ENCODE measurements around the gene CASZ1. TPM values are rescaled to one million over a fixed set of nuclear protein-coding genes. Genes with fewer than 3 reads are reported as not detected.

Gene CASZ1
- total RNA-seq, 1 donor from 2014 or later: 0.62 TPM

DNA sequence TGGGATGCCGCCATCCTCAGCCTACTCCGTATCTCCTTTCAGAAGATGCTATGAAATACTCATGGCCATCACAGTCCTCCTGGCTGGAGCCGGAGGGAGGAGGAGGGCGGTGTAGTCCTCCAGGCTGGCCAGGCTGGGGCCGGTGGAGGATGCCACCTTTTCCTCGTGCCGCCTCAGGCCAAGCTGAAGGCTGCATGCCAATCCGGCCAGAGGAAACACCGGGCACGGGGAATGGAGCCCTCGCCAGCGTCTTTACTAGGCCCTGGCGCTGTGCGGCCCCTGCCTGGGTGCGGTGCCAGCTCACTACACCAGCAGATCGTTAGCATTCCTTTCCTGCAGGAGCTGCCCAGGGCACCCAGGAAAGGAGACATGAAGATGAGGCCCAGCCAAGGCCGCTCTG is 70.1 kb downstream of the CASZ1 start:
- no peak for DNase-seq

DNA sequence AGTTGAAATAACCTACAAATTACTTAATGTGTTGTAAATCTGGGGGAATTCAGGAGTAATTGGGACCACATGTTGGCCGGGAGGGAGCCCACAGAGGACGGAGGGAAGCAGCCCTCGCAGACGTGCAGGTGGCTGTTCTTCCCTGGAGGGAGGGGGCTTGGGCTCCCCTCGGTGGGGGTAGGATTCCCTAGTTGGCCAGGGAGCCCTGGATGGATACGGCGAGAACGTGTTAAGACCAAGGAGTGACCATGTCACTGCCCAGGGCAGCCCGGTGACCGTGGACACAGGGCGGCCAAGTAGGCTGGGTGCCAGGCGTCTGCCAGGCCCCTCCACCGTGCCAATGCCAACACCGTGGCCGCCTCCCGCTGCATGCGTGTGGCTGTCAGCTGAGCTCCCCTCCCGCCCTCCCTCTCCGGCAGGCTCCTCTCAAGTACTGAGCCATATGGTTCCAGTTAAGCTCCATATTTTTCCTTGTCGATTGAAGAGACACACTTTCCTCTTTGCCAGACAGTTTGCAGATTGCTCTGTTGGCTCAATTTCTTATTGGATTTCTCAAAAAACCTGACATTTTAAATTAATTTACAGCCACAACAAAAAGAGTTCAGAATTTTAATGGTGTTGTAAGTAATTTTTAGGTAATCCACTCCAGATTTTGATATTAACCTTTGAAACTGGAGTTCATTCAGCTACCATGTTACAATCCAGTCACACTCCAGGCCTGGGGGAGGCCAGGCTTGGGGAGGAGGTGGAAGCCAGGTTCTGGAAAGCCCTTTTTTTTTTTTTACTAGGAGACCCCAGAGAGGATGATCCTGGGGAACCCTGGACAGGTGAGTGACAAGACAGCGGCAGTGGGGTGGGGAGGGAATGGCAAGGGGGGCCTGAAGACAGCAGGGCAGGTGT is 71.2 kb downstream of the CASZ1 start:
- DNase-seq: no peak

DNA sequence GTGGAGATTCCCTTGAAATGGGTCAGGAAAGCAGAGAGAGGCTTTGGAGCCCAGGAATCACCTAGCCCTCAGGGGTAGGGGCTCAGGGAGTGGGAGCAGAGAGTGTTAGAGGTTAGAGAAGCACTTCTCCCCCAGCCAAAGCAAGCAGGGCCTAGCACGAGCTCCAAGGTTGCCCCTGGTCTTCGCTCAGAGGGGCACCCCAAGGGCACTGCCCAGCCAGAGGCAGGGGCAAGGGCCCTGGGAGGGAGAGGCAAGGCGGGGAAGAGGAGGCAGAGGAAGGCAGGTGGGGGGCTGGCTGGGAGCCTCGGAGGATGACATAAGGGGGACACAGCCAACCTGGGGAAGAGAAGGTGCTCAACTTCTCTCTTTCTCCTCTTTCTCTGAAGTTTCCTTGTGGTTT is 71.9 kb downstream of the CASZ1 start:
- DNase-seq: no peak

DNA sequence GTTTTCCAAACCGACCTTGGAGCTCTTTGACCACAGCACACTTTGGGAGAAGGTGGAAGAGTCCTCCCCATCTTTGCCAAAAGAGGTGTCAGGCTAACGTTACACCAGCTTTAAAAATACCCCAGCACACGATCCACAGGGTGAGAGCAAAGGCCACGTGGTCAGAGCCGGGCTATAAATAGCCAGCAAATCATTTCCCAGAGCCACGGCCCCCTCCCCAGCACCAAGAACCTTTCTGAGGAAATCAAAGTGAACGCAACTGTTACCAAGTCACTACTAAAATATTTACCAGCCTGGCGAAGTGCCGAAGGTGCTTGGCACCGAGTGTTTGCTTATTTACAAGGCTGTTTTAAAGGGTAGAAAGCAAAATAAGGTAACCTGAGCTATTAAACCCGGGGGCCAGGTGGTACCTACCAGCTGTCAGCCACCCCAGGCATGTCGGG is 72.4 kb downstream of the CASZ1 start:
- no peak for DNase-seq

DNA sequence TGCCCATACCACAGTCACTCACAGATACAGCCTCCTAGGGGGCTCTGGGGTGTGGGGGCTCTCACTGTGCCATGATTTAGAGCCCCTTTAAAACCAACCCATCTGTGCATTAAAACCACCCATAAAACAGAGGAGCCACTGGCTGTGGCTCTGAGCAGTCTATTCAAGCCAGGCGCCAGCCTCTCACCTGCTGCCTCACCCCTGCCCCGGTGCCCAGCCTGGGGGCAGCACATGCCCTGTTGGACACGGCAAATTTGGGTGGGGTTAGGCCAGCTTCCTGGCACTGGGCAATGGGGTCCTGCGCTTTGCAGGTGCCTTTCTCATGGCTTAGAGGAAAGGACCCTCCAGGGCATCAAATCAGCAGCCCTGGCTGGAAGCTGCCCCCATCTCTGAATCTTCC is 73.1 kb downstream of the CASZ1 start:
- DNase-seq: no peak

DNA sequence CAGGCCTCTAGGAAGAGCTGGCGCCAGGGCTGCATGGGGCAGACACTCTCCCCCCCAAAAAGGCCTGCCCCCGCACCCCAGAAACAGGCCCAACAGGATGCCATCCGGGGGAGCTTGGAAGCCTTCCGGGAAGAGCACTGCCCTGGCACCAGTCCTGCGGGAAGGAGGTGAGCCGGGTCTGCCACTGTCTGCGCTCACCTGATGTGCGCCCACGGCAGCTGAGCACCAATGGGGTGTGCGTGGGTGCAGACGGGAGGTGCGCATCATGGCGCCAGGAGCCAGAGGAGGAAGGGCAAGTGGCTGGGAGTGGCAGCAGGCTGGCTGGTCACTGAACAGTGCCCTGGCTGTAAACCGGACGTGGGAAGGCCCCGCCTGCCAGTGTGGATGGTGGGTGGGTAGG is 73.6 kb downstream of the CASZ1 start:
- no peak for DNase-seq

DNA sequence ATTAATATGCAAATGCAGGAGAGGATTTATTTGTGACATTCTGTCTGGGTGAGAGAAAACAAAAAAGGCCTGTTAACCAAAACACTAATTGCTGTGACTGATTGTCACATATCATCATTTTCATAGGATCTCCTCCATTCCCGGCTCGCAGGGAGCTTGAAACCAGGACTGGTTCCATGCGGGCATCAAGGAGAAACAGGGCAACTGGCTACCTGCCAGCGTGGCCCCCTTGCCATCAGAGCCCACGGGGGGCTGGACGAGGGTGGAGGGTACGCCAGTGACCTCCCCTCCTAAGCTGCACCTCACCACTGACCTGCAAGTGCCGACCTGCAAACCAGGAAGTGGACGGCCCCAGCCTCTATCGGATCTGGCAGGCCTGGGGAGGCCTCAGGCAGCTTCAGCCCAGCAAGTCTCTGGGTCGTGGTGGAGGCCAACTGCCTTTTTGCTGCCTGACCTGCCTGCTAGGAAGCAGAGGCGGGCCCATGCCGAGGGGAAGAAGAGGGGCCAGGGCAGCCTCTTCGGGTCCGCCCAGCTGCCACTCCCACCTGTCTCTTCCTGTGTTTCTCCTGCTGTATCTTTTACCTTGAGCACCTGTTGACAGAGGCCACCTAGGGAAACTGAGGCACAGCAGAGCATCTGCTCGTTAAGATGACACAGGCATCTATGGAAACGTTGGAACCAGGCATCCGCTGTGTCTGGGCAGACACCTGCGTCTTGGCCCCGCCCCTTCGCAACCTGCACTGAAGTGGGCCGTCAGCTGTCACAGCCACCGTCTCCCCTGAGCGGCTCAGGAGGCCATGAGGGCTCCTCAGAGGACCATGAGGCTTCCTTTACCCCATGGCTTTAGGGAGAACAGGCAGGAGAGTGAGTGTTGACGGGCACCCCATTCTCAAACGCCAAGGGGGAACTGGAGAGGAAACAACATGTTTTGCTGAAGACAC is 74.8 kb downstream of the CASZ1 start:
- no peak for DNase-seq

DNA sequence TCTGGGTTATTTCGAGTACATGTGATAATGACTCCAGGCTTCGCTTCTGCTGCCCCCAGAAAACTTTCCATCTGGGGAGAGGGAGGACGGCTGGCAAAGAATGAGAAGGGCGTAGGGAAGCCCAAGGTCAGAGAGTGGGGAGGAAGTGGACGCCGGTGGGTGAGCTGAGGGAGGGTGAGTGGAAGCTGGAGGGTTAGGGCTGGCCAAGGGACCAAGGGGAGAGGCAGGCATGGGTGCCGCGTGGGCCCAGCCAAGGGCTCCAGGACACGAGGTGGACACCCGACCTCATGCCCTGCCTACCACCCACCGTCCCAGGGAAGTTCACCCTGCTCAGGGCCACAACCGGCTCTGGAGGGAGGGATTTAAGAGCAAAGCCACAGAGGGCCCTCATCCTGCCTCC is 75.8 kb downstream of the CASZ1 start:
- DNase-seq: no peak

DNA sequence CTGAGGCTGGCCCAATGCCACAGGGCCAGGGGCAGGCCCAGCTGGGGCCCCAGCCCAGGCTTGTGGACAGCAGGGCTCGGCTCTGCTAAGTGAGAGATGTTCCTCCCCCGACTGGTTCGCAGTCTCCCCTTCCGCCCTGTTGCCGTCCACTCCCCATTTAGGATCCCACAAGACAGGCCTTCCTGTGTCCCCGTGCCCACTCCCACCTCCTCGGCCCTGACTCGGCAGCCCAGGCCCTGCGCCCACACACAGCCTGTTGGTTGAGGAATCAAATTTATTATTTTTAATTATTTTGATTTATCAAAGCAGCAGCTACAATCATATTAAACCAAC is 78.4 kb downstream of the CASZ1 start:
- DNase-seq: no peak

DNA sequence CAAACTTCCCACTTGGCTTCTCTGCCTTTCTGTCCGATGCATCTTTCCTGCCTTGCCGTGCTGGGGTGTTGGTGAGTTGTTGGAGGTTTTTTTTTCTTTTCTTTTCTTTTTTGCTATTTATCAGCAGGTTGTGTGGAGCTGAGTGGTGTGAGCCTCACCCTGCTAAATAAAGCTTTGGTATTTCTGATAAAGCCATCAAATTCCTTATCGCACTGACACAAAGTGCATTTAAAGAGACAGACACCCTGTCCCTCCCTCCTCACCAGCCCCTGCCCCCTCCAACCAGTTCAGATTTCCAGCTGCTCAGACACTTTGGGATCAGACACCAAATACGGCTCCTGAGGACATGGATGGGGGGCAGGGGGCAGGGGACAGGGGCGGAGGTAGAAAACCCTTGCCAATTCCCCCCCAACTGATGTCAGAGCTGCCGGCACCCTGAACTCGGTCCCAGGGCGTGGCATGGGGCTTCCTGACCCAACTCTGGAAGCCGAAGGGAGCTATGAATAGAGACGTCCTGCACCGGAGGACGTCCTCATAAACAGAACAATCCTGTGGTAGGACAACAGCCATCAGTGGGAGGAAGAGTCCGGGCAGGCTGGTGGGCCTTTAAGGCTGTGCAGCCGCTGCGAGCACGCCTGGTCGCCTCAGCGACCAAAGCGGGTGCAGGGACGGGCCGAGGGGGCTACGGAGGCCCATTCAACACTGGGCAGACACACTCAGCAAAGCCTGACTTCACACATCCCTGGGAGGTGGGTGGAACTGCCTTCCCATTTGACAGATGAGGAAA is 79.0 kb downstream of the CASZ1 start:
- no peak for DNase-seq

DNA sequence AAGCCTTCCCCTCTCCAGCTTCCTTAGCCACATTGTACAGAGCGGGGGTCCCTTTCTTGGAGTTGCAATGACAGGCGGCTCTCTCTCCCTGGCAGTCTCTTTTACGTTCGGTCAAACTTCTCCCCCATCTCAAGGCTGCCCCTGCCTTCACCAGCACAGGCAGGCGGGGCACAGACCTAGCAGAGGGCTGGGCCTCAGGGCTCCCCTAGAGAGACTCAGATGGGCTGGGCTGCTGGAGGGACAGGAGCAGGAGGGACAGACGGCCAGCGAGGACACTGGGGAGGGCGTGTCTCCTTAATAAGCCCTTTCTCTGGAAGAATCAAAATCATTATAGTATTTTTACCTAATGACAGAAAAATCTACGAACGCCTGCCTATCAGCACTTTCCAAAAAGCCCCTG is 79.6 kb downstream of the CASZ1 start:
- DNase-seq: no peak

DNA sequence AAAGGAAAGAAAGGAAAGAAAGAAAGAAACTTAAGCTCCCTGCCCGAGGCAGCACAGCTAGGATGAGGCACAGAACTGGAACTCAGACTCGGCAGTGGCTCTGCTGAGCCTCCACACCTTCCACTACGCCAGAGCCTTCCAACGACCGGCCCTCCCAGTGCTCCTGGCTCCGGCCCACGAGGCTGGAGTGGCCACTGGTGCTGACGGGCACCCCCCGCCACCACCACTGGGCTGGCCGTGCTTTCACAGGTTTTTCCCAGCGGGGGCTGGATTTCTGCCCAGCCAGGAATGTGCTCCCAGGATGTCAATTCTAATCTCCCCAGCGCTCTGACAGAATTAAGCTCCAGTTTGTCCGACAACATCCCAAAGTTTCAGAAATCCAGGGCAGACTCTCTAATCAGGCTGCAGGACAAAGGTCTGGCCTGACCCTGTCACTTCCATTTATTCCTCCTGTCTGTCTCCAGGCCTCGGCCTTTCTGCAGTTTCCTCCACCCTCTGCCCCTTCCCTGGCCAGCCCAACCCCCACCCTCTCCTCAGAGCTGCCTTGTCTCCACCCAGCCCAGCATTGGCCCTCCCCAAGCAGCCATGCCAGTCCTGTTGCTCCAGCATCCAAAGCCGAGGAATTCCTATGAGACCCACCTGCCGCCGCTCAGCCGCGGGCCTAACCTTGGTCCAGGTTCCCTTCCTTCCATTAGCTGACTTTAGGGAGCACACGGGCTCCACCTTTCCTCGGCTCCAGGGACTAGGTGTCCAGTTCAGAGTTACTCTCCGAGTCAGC is 81.9 kb downstream of the CASZ1 start:
- no peak for DNase-seq

DNA sequence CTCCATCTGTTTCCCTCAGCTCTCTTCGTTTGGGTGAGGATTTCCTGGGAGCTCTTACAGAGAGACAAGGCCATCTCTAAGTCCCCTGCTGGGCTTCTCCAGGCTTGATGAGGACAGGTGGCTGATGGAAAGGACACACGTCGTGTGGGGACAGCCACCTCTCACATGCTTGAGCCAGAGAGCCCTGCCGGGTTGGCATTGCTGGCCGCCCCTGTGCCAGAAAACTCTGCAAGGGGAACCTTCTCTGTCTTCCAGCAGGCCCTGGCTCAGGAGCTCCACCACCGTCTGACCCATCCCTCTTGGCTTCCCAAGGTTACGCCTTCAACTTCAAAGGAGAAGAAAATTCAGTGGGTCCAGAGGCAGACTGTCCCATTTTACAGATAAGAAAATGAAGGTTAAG is 82.8 kb downstream of the CASZ1 start:
- DNase-seq: no peak

DNA sequence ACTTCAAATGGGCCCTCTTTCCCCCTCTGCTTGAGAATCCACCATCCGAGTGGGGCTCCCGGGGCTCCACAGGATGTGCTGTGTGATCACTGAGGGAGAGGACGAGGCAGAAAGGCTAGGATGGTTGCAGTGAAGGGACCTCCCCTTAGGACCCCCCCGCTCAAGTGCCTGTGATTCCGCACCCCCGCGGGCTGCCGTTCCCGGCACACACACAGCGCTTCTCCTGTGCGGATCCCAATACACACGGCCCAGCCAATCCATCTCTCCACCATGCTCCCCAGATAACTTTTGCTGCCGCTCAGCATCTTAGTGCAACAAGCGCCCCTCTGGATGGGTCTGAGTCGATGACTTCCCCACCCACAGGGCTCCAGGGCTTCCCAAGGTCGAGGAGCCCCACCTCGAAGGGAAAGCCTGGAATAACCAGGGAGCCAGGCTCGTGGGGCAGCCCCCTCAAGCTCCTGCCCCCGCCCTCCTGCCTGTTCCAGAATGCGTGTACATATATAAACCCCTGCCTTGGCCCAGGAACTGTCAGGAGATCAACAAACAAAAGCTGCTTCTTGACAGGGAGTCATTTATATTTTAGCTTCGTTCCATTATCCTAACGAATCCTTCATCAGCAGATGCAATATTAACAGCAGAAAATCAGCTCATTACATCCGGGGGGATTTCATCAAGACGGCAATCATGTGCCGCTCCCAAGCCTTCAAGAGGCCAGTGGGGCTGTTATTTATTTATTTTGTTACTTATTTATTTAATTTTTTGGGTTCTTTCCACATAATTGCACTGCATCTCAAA is 83.7 kb downstream of the CASZ1 start:
- no peak for DNase-seq

DNA sequence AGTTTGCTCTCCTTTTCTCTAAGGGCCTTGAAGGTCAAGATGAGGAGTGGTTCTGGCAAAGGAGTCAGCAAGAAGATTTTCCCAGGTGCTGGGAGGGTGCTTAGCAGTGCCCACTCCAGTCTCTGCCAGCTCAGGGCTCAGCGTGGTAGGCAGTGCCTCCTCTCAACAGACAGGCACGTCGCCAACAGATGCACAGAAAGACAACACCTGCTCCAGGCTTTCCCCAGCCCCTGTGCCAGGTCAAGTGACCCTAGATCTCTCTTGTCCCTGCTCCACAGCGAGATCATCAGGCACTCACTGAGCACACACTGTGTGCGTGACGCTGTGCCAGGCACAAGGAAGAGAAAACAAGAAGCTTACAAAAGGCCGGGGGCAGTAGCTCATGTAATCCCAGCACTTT is 86.0 kb downstream of the CASZ1 start:
- no peak for DNase-seq

DNA sequence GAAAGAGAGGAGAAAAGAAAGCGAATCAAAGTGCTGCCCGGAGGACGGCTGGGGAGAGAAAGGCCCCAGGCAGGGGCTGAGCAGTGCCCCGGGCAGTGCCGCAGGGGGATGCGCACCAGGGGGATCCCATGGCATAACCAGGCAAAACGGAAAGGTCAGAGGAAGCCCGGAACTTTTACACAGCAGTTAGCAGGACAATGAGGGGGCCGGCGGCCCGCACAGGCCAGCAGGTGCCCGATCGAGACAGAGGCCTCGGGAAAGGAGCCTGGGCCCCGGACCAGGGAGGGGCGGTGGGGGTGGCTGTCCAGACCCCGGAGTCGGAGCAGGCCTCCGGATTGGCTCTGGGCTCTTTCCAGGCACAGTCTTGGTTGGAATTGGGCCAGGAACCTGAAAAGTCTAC is 86.8 kb downstream of the CASZ1 start:
- DNase-seq: no peak

DNA sequence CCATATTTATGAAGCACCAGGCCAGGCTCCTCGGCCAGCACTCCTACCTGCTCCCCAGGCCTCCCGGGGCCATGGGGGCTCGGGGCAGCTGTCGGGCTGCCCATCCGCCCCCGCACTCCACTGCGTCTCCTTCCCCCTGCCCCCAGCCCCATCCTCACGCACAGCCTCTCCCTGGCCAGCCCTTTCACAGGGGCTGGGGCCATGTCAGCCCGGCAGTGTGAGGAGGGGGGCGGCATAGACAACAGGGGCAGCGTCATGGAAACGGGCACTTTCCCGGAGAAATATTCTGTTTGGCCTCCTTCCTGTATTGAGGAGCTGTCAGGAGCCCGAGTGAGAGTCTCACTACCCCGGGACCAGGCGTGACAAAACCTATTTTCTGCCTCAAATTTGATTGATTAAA is 87.3 kb downstream of the CASZ1 start:
- no peak for DNase-seq

DNA sequence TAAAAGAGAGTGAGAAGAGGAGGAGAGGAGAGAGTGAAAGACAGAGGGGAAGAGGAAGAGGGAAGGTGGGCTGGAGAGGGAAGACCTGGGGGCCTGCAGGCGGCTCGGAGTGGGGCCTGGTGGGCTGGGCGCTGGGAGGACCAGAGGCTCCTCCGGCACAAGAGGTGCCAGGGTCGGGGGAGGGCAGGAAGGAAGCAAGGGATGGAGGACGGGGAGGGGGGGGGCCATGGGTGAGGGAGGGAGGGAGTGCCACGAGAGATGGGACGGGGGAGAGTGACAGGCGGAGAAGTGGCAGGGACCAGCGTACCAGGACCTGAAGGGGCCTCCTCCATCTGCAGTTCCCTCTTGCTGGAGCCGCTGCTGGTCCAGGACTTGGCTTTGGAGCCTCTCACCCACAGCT is 87.7 kb downstream of the CASZ1 start:
- no peak for DNase-seq

DNA sequence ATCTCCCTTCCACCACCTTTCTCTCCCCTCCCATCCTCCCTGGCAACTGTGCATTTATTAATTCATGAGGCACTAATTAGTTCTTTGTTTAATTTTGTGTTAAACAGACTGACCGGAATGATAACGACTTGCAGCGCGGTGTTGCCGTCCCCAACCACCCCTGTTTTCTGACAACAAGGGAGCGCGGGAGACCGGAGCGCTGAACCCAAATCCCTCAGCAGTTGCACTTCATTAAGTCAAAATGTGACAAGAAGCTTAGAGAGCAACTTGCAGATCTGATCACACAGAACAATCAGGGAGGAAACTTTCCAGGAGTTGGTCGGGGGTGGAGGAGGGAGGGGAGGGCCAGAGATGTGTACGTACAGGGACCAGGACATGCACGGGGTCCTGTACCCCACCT is 89.2 kb downstream of the CASZ1 start:
- DNase-seq: no peak

DNA sequence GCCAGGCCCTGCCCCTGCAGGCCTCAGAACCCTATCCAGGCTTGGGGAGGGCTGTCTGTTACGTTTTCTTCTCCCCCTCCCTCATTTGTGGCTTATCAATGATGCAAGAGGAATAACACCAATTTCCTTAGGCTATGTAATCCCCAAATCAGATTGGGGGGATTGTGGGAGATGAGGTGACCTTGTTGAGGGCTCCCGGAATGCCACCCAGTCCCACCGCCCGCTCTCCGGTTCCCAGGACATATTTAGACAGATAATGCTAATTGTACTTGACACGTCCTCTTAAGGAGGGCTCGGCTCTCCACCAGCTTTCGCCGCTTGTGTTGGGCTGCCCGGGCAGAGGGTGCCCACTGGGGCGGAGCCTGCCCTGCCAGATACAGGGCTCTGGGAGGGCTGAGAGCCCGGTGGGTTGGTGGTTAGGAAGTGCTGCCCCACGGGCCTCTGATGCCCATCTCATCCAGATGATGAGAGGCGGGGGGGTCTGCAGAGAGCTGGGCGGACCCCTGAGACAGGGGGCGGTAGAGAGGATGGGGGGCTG is 90.0 kb downstream of the CASZ1 start:
- DNase-seq: no peak

DNA sequence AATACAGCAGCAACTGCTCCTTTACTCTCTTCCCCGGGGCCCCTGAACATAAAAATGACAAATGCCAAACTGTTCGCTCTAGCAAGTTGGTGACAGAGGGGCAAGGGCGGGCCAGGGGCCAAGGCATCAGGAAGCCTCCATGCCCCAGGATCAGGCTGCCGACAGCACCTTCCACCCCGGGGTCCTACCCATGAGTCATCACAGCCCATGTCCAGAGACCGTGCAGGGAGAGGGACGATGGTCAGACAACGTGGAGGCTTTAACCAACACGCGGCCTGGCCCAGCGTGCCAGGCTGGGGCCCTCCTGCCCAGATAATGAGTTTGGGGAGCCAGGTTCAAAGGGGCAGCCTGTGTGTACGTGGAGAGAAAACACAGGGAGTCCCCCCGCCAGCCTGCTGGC is 90.5 kb downstream of the CASZ1 start:
- no peak for DNase-seq

Data from occipital lobe (tissue), 2 donors.